GM19395 (cell line): Measurements from ENCODE around the gene MACF1.
"Not testable (repeated sequence)": the region's sequence is repeated elsewhere in the genome, so short reads cannot be mapped to it uniquely, and the experiment has no call there.

Experiments
- ATAC-seq: cut with Tn5 transposase; IDR thresholded peaks from one replicate; pipeline ENCODE4 v1.9.1; 2021; ENCODE audit warnings: mild to moderate bottlenecking, moderate library complexity; ENCODE audit not compliant: unreplicated experiment

The MACF1 gene, protein sequence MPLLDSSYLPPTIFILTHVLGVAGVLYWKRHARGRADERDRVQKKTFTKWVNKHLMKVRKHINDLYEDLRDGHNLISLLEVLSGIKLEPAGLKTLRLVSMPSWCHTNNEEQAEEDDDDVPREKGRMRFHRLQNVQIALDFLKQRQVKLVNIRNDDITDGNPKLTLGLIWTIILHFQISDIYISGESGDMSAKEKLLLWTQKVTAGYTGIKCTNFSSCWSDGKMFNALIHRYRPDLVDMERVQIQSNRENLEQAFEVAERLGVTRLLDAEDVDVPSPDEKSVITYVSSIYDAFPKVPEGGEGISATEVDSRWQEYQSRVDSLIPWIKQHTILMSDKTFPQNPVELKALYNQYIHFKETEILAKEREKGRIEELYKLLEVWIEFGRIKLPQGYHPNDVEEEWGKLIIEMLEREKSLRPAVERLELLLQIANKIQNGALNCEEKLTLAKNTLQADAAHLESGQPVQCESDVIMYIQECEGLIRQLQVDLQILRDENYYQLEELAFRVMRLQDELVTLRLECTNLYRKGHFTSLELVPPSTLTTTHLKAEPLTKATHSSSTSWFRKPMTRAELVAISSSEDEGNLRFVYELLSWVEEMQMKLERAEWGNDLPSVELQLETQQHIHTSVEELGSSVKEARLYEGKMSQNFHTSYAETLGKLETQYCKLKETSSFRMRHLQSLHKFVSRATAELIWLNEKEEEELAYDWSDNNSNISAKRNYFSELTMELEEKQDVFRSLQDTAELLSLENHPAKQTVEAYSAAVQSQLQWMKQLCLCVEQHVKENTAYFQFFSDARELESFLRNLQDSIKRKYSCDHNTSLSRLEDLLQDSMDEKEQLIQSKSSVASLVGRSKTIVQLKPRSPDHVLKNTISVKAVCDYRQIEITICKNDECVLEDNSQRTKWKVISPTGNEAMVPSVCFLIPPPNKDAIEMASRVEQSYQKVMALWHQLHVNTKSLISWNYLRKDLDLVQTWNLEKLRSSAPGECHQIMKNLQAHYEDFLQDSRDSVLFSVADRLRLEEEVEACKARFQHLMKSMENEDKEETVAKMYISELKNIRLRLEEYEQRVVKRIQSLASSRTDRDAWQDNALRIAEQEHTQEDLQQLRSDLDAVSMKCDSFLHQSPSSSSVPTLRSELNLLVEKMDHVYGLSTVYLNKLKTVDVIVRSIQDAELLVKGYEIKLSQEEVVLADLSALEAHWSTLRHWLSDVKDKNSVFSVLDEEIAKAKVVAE (N-terminal part only)

DNA sequence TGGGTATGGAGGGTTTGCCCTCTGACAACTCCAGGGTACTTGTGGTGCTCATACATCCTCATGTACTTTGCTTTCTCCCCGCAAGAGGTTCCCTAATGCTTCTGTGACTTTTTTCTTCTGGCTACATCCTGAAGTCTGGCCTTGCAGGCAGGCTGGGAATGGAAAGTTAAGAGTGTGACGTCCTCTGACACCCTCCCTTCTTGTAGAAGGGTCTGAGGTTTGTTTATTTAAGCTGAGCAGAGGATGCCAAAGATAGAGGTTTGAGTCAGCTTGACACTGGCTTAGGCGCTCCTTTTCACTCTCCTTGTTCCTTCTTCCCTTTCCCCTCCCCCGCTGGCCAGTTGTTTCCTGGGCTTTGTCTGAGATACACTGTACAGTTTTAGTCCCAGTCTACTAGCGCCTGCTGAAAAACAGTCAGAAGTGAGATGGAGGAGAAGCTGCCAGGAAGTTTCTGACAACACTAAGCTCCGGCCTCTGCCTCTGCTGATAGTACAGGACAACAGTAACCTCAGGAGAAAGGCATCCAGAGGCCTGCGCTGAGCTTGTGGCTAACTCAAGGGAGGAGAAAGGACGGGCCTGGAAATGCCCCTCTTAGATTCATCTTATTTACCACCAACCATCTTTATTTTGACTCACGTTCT lies at the start of gene MACF1:
MACF1 (plus strand) TSS at position 255 of the 641 bp plus-strand sequence; CDS start at position 583, 328 bp downstream.
- peak; percentile 50 for ATAC-seq

DNA sequence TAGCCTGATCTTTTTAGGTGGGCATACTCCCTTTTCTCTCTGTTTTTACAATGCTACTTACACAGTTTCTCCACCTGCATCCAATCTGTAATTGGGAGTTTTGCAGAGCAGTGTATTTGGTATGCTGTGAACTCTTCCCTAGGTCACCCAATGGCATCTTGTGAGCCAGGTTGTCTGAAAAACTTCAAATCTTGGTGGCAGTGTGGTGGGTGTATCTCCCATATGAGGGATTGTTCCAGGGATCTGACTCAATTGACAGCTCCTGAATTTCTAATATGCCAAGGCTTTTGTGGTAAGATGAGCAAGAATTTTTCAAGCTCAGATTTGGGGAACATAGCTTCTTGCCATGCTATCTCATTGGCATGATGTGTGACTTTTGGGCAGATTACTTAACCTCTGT lies 47.2 kb upstream of the MACF1 start:
- ATAC-seq = no peak

DNA sequence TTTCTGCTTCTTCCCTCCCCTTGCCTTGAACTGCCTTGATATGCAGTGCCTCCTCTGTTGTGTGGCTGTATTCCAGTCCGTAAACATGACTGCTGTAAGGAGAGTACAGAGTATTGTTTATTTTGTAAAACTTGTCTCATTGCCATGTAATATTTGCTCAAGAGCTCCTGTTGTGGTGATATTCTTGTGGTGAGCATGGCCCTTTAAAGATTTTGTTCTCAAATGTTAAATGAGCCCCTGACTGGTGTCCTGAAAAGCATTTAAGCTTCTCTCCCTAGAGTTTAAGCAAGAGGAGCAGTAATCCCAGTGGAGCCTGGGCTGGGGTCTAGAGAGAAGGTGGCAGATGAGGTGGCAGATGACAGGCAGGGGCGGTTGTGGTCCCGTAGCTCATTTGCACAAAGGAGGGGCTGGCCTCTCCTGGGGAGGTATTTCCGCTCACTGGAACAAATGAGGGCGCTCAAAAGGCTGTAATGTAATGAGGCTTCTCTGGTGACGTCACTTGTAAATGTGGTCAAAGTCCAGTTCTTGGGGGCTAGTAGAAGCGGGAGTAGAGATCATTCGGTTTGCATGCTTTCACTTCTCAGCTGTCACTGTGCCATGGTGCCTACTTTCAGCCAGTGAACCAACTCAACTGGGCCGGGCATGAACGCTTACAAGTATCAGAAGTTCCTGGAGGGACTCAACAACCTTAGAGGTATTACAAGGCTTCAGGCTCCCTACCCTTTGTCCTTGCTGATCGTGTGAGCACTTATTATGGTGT lies 46.0 kb upstream of the MACF1 start:
- no peak for ATAC-seq

DNA sequence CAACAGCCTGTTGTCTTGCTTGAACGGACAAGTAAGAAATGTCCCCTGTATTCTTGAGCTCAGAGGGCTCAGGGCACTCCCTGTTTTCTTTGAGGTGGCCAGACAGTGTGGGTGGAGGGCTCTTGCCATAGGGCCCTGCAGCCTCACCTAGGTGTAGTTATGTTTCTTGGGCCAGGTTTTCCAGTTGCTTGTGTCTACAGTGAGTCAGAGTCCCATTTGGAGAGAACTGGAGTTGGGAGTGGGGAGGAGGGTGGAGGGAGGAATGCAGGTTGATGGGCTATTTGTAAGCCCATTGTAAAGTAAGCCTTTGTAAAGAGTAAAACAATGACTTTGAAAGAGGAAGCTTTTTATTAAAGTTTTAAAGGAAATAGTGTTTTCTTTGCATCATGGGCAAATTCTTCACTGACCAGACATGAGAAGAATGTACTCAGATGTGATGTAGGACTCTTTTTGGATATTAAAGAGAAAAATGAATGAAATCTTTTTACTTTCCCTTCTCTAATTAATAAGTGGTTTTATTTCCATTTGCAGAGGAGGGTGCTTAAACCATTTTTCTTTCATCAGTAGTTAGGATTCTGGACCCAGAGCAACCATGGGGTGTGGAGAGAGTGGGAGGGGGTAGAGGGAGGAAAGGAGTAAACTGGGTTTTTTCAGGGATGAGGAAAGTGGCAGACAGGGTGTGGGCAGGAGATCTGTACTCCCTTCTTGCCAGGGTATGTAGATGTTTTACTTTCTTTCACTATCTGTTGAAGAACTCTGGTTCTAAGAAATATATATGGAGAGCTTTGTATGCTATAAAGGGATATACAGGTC lies 45.1 kb upstream of the MACF1 start:
- no peak for ATAC-seq

DNA sequence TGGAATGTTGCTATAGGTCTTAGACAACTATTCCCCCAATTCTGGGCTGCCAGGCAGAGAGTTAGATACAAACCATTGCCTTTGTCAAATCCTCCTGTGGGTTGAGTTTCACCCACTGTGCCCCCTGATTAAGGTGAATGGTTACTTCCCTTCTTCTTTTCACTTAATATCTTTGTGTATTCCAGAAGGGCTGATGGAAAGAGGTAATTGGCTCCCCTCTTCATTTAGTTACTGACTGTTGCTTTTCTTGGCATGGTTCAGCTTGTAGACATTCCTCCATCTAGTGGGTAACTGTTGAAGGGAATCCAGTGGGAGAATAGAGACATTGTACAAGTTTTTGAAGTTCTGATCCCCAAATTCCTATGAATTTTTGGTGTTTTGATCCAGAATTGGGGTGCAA lies 43.8 kb upstream of the MACF1 start:
- no peak for ATAC-seq

DNA sequence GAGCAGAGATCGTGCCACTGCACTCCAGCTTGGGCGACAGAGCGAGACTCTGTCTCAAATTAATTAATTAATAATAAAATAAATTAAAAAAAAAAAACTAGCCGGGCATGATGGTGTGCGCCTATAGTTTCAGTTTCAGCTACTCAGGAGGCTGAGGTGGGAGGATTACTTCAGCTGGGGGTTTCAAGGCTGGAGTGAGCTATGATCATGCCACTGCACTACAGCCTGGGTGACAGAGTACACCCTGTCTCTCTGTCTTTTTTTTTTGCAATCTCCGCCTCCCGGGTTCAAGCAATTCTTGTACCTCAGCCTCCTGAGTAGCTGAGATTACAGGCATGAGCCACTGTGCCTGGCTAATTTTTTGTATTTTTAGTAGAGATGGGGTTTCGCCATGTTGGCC lies 42.7 kb upstream of the MACF1 start:
- not testable (repeated sequence) for ATAC-seq

DNA sequence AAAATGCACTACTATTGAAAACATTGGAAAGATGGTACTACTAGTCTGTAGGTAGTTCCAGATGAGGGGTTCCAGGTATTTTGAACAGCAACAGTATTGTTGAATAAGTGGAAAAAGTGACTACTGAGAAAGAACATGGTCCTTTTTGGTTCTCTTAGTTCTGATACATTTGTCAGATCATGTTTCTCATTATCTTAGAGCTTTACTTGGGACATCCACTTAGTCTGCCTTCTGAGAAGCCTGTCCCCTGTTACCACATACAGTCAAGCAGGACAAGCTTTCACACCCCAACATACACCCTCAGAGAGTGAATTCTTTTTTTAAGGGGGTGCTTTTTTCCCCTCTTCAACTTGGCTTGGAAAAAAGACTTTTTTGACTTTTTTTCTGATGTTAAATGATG lies 41.0 kb upstream of the MACF1 start:
- ATAC-seq = no peak

DNA sequence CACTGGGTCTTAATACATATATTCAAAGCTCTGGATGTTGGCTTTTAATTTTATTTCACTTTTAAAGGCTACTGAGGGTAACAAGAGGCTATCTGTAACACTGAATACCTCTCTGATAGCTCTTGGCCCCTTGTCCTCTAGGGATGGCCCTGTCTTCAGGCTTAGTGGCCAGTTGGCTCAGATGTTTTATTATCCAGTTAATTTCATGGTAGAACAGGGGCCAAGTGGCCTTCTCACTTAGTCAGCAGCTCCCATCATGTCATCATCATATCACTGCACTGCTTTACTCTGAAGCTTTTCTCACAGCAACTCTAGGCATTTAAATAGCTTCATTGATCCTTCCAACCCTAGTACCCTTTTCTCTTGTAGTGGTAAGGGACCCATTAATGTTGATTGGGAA lies 40.2 kb upstream of the MACF1 start:
- no peak for ATAC-seq

DNA sequence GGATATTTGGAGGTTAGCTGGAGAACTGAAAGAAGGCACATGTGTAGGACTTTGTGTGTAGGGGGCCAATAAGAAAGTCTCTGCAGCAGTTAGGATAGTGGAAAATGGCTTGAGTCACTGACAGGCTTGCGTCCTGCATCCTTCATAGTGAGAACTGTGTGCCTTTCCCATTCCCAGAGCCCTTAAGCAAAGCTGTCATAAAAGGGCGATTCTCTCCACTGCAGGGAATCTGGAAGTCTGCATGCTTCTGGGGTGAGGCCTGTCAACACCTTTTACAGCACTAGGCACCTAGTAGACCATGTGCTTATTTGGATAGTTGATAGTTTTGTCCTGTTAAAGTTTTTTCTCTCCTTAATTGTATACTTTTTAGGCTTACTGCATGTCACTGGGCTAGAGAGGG lies 39.4 kb upstream of the MACF1 start:
- ATAC-seq = no peak

DNA sequence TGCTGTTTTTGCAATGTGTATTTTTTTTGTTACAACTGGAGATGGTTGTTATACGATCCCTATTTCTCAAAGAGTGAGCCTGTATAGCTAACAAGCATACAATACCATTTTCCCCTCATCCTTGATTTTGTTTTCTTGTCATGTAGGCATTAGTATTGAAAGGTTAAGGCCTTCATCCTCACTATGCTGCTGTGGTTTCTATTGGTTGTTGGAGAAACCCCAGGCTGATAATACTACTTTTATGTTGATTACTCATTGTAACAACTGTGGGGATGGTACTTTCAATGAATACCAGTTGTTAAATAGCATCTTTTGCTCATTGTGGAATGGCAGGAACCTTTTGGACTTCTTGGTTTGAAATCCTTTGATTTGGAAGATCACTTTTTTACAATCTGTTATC lies 39.0 kb upstream of the MACF1 start:
- ATAC-seq = no peak

DNA sequence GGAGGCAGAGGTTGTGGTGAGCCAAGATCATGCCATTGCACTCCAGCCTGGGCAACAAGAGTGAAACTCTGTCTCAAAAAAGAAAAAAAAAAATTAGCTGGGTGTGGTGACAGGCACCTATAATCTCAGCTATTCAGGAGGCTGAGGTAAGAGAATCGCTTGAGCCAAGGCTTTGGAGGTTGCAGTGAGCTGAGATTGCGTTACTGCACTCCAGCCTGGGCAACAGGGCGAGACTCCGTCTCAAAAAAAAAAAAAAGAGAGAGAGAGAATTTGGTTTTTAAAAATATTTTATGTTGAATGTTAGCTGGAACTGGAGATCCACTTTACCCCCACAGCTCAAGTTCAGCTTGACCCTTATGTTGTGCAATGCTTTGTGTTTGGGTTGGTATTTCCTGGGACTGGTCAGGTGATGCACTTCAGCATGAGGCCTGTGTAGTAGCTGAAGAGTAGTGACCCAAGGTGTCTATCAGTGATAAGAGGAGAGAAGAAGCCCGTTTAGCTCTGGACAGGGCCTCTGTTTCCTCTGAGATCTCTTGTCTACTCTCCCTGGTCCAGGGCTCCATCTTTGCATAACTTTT lies 36.8 kb upstream of the MACF1 start:
- no peak for ATAC-seq

DNA sequence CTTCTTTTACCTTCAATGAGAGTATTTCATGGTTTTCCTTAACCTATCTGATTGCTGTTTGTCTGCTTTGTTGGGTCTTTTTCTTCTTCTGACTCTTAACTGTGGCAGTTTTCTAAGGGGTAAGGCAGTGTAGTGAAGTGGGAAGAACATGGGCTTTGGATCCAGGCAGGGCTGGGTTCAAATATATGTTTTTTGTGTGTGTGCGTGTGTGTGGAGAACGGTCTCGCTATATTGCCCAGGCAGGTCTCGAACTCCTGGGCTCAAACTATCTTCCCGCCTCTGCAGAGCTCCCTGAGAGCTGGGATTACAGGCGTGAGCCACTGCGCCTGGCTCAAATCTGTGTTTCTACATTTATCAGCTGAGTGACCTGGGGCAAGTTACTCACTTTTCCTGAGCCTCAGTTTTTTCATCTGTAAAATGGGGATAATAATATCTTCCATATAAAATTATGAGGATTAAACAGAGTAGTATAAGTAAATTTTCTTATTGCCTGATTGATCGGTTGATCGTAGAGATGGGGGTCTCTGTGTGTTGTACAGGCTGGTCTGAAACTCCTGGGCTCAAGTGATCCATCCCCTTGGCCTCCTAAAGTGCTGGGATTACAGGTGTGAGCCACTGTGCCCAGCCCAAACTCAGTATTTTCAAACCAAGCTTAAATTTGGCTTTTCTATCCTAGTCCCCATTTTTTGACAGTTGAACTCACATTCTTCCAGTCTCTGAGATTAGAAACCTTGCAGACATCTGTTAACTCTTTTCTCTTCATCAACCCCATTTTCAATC lies 36.0 kb upstream of the MACF1 start:
- ATAC-seq = no peak

DNA sequence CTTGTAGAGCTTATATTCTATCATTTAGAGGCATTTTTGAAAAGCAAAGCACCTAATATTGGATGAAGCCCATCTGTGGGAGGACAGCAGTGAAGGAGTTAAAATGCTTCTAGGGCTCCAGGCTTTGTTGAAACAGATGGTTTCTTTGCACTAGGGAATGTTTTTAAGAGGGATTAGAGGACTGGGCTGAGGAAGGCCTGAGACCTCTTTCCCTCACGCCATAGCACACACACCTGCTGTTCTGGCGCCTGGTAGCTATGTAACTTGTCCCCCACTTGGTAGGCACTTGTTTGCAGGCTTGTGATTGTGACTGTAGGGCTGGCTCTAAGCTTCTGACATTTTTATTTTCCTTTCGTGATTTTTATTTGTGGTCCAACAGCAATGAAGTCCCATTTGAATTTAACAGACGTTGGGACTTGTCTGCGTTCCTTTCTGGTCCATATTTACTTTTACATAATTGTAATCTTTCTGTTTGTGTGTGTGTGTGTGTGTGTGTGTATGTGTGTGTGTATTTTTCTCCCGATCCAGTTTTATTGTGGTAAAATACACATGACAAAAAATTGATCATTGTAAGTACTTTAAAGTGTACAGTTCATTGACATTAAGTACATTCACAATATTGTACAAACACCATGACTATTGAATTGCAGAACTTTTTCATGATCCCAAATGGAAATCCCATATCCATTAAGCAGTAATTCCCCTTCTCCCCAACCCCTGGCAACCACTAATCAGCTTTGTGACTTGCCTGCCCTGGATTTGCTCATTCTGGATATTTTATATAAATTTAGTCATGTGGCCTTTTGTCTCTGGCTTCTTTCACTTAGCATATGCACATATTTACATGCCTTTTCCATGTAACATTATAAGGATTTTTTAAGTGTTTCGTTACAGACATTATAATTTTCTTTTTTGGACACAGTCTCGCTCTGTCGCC lies 33.5 kb upstream of the MACF1 start:
- ATAC-seq = no peak

DNA sequence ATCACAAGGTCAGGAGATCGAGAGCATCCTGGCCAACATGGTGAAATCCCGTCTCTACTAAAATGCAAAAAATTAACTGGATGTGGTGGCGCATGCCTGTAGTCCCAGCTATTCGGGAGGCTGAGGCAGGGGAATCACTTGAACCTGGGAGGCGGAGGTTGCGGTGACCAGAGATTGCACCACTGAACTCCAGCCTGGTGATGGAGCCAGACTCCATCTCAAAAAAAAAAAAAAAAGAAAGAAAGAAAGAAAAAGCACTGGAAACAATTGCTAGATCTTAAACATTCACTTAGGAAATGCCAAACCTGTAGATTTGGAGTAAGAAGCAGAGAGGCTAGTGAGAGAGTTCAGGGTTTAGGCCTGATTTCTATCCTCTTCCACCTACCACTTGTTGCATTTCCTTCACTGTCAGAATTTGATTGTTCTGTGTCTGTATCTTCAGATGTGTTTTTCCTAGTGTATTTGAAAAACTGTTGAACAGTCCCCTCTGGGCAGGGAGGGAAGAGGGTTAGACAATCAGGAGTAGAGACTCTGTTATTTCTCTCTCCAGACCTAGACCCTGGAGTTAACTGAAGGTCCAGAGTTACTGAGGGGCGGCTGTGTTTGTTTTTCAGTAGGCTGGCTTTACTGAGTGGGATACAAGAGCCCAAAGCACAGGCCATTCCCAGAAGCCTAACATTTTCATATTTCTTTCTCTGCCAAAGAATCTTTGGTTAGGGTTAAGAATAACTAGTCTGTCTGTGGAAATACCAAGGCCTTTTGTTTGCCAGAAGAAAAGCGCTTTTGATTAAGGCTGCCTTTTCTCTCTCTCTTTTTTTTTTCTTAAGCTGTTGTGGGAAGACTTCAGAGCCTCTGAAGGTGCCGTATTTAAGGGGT lies 31.1 kb upstream of the MACF1 start:
- ATAC-seq = no peak

DNA sequence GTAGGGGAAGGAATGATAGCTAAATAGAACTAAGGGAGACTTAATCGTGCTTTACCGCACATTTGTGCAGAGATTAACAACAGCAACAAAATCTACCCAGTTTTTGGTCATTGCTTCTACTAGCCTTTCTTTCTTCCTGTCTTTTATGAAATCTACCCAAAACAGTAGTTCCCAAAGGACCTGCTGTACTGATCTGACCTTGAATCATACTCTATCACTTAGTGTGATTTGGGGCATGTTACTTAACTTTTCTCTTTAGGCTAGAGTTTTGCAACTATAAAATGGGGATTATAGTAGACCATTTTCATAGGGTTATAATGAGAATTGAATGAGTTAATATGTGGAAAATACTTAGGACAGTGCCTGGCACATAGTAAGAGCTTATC lies 30.5 kb upstream of the MACF1 start:
- no peak for ATAC-seq
